ENCODE results near the gene SLC66A2. TPM values are rescaled to one million over a fixed set of nuclear protein-coding genes. Genes with fewer than 3 reads are reported as not detected.

SLC66A2 gene
- total RNA-seq, 1 experiment from 2014 or later, result 13.0 TPM

- peaks cover 75% of the 10 kb centered on the region for H3K79me2 ChIP-seq (ENCODE audit: insufficient read depth, low read length)
- Mint-ChIP-seq H3K9me3 (no peaks in the 10 kb centered on the region), H3K36me3 (ENCODE audit: insufficient read depth in 1 of 3, low read depth in 3 of 3) (peaks cover 30 to 47% (median 42%) of the 10 kb centered on the region in 3 experiments), H3K4me1 (peaks cover 9 to 12% of the 10 kb centered on the region in 2 experiments), H3K4me3 (no peak overlapping the region), H3K27ac (no peak overlapping the region), H3K27me3 (ENCODE audit: low read depth) (no peaks in the 10 kb centered on the region)
- H2BK15ac ChIP-seq (ENCODE audit: low read depth, low read length), result no peak overlapping the region
- no peak overlapping the region for H3K4ac ChIP-seq (ENCODE audit: low read depth, low read length)
- H3K27ac ChIP-seq (ENCODE audit: insufficient read length, low read depth, low read length), result no peak overlapping the region
- H3K9me3 ChIP-seq (ENCODE audit: control insufficient read depth, low read depth, low read length), result no peaks in the 10 kb centered on the region
- H4K20me1 ChIP-seq (ENCODE audit: control insufficient read depth, insufficient read depth, insufficient read length), result no peaks in the 10 kb centered on the region
- no peak overlapping the region for H2AK5ac ChIP-seq (ENCODE audit: insufficient read length, low read length)
- H2AFZ ChIP-seq (ENCODE audit: low read length), result no peak overlapping the region
- no peaks in the 10 kb centered on the region for H3K27me3 ChIP-seq (ENCODE audit: insufficient read depth, low read length)
- H3T11ph ChIP-seq (ENCODE audit: low read length), result no peak overlapping the region
- H3K23me2 ChIP-seq (ENCODE audit: insufficient read length, low read depth, low read length, poor library complexity, severe bottlenecking), result peaks cover 5% of the 10 kb centered on the region
- H2BK5ac ChIP-seq (ENCODE audit: insufficient read length, low read length), result no peak overlapping the region
- no peak overlapping the region for H3K4me2 ChIP-seq (ENCODE audit: insufficient read depth, insufficient read length, low read length)
- no peak overlapping the region for H4K5ac ChIP-seq (ENCODE audit: insufficient read length, low read depth, low read length)
- H4K8ac ChIP-seq (replicated peaks; ENCODE audit: insufficient read length, low read depth, low read length), result no peak overlapping the region
- WGBS (ENCODE audit: extremely low coverage, insufficient read length, low lambda C conversion rate), result no CpG with 5 or more reads among the region's 4 CpGs
- peaks cover 13% of the 10 kb centered on the region for H3K79me1 ChIP-seq (ENCODE audit: insufficient read depth, low read depth, low read length, poor library complexity, severe bottlenecking)
- no peak overlapping the region for H2BK12ac ChIP-seq (ENCODE audit: insufficient read length, low read depth, low read length)
- no peak overlapping the region for H2BK120ac ChIP-seq (ENCODE audit: low read depth, low read length, poor library complexity, severe bottlenecking)
- no peak overlapping the region for H2BK20ac ChIP-seq (ENCODE audit: low read depth, low read length, poor library complexity, severe bottlenecking)
- no peak overlapping the region for H3K9ac ChIP-seq (ENCODE audit: extremely low read depth, insufficient read length, low read length)
- TF ChIP-seq CTCF (conservative IDR thresholded peaks at IDR 0.05), result no peak
- no peaks in the 10 kb centered on the region for H3K4me1 ChIP-seq (ENCODE audit: insufficient read depth, low read length)
- no peak overlapping the region for H4K91ac ChIP-seq (ENCODE audit: insufficient read length, low read depth, low read length)
- no peak overlapping the region for H3K18ac ChIP-seq (ENCODE audit: insufficient read length, low read depth, low read length)
- H3K56ac ChIP-seq (ENCODE audit: insufficient read length, low read depth, low read length), result no peak overlapping the region
- H3K23ac ChIP-seq (ENCODE audit: insufficient read length, low read depth, low read length), result no peak overlapping the region
- no peak for DNase-seq
- no peak overlapping the region for H3K14ac ChIP-seq (ENCODE audit: insufficient read depth, low read length)
These were observed 31.8 kb upstream of the SLC66A2 start for GRCh38 chr18:79983253-79983652.
